HCT116 (cell line): Measurements from ENCODE around the gene CTNNA1. TPM values are rescaled to one million over a fixed set of nuclear protein-coding genes. Genes with fewer than 3 reads are reported as not detected.

ENCODE experiments used
- ATAC-seq: fragments of 200-7000 bp; cut with Tn5 transposase; 2 replicates; pipeline ENCODE4 v1.9.1; 2020; ENCODE audit warnings: mild to moderate bottlenecking, moderate library complexity
- BruUV-seq: library from RNA; stranded (reverse); fragments of 400-500 nt; replicated peaks from 2 replicates; lab custom pipeline; 2021; lab: Mats Ljungman, UMichigan
- CTCF ChIA-PET: fragments of 300-600 bp; sonication (Branson Sonifier 250); formaldehyde crosslinking; loops from one replicate; lab custom pipeline; 2021; ENCODE audit warnings: antibody characterized with exemption; lab: Charles Lee
- POLR2A ChIA-PET: fragments of 300-600, 350-600 bp; sonication (Branson Sonifier 250); formaldehyde crosslinking; loops from one replicate; lab custom pipeline; 2021; ENCODE audit warnings: antibody characterized with exemption; lab: Charles Lee
- RAD21 ChIA-PET, 2 experiments: fragments of 300-600 bp; sonication (Branson Sonifier 250); formaldehyde crosslinking; loops; one replicate each; lab custom pipeline; 2023; ENCODE audit warnings: low total read pairs in 2 of 2; ENCODE audit not compliant: uncharacterized antibody in 2 of 2, unreplicated experiment in 2 of 2, low non-redundant PET in 1 of 2; lab: Charles Lee
- DNase-seq: peaks from one replicate; pipeline ENCODE4 v3.0.0-alpha.2; 2010; ENCODE audit warnings: low read depth, low spot score
- H2AFZ ChIP-seq: fragments of 200-600 bp; shearing (Covaris generic), sonication (generic); 2 replicates; pipeline ENCODE4 v1.6.1; 2017; ENCODE audit warnings: low read depth, mixed run types, mixed read lengths, antibody characterized with exemption, low read length; ENCODE audit not compliant: poor library complexity, severe bottlenecking
- H3K27ac ChIP-seq: 2 replicates; pipeline ENCODE4 v1.5.1; 2012; ENCODE audit warnings: low read depth, low read length
- H3K27me3 ChIP-seq: fragments of 200-600 bp; sonication (generic); 2 replicates; pipeline ENCODE4 v1.6.1; 2016; ENCODE audit warnings: mixed run types, low read length, mixed read lengths; ENCODE audit not compliant: insufficient read depth
- H3K36me3 ChIP-seq, 2 experiments: fragments of 200-500 bp in 1 of 2; fragments of 200-600 bp in 1 of 2; sonication (Bioruptor generic) in 1 of 2; sonication (generic) in 1 of 2; 2 replicates each; pipeline versions ENCODE4 v1.5.1 to v1.6.1; 2014 to 2016; ENCODE audit warnings: low read length in 2 of 2, inconsistent platforms in 1 of 2, mixed read lengths in 1 of 2, mixed run types in 1 of 2; ENCODE audit not compliant: insufficient read depth in 2 of 2, control insufficient read depth in 1 of 2
- H3K4me1 ChIP-seq, 2 experiments: fragments of 200-600 bp in 1 of 2; sonication (generic) in 1 of 2; 2 replicates each; pipeline versions ENCODE4 v1.5.1 to v1.6.1; 2012 to 2017; ENCODE audit warnings: low read length in 2 of 2, inconsistent platforms in 1 of 2, mild to moderate bottlenecking in 1 of 2, mixed read lengths in 1 of 2, mixed run types in 1 of 2, moderate library complexity in 1 of 2; ENCODE audit not compliant: insufficient read depth in 2 of 2, control insufficient read depth in 1 of 2
- H3K4me2 ChIP-seq: fragments of 200-600 bp; sonication (generic); 2 replicates; pipeline ENCODE4 v1.6.1; 2017; ENCODE audit warnings: mixed run types, low read length, mixed read lengths
- H3K4me3 ChIP-seq, 2 experiments: fragments of 200-600 bp in 1 of 2; sonication (generic) in 1 of 2; replicated peaks in 1 of 2; 2 replicates each; pipeline ENCODE4 v1.5.1; 2011 to 2016; ENCODE audit warnings: low read length in 2 of 2, control low read depth in 1 of 2, low read depth in 1 of 2, mild to moderate bottlenecking in 1 of 2, mixed read lengths in 1 of 2, mixed run types in 1 of 2
- H3K79me2 ChIP-seq: fragments of 200-600 bp; sonication (generic); 2 replicates; pipeline ENCODE4 v1.6.1; 2017; ENCODE audit warnings: mild to moderate bottlenecking, mixed run types, low read length, moderate library complexity, mixed read lengths; ENCODE audit not compliant: insufficient read depth
- H3K9ac ChIP-seq: fragments of 200-600 bp; sonication (generic); 2 replicates; pipeline ENCODE4 v1.6.1; 2016; ENCODE audit warnings: low read length, mixed read lengths
- H3K9me2 ChIP-seq: fragments of 200-600 bp; sonication (generic), shearing (Covaris generic); 2 replicates; pipeline ENCODE4 v1.6.1; 2017; ENCODE audit warnings: mixed run types, mild to moderate bottlenecking, moderate library complexity; ENCODE audit not compliant: insufficient read depth
- H3K9me3 ChIP-seq, 2 experiments: fragments of 200-500 bp in 1 of 2; fragments of 200-600 bp in 1 of 2; sonication (Bioruptor generic) in 1 of 2; sonication (generic) in 1 of 2; 2 replicates each; pipeline ENCODE4 v1.6.1; 2014 to 2017; ENCODE audit warnings: low read length in 2 of 2, mixed read lengths in 2 of 2, inconsistent platforms in 1 of 2, low read depth in 1 of 2, mild to moderate bottlenecking in 1 of 2, mixed run types in 1 of 2, moderate library complexity in 1 of 2; ENCODE audit not compliant: control insufficient read depth in 1 of 2, insufficient read depth in 1 of 2
- H4K20me1 ChIP-seq: fragments of 200-600 bp; sonication (generic), shearing (Covaris generic); 2 replicates; pipeline ENCODE4 v1.6.1; 2017; ENCODE audit warnings: mixed run types, mild to moderate bottlenecking, moderate library complexity; ENCODE audit not compliant: insufficient read depth
- CBX3 ChIP-seq: IDR thresholded peaks from 2 replicates; pipeline ENCODE4 v1.6.1; 2012; ENCODE audit warnings: low read depth
- EGR1 ChIP-seq: IDR thresholded peaks from 2 replicates; pipeline ENCODE4 v1.6.1; 2012; ENCODE audit warnings: low read depth
- ELF1 ChIP-seq: IDR thresholded peaks from 2 replicates; pipeline ENCODE4 v1.6.1; 2012; ENCODE audit warnings: low read depth, borderline replicate concordance
- EZH2 ChIP-seq: fragments of 200-600 bp; sonication (generic); IDR thresholded peaks from 2 replicates; pipeline ENCODE4 v1.6.1; 2017; ENCODE audit warnings: antibody characterized with exemption, mixed run types
- EZH2phosphoT487 ChIP-seq: fragments of 200-600 bp; IDR thresholded peaks from 2 replicates; pipeline ENCODE4 v1.6.1; 2018; ENCODE audit warnings: antibody characterized with exemption, borderline replicate concordance
- POLR2AphosphoS5 ChIP-seq: IDR thresholded peaks from 2 replicates; pipeline ENCODE4 v1.6.1; 2011; ENCODE audit warnings: mild to moderate bottlenecking, low read depth, low read length, moderate library complexity
- RAD21 ChIP-seq: IDR thresholded peaks from 2 replicates; pipeline ENCODE4 v1.6.1; 2012; ENCODE audit warnings: low read depth, mild to moderate bottlenecking
- SP1 ChIP-seq: IDR thresholded peaks from 2 replicates; pipeline ENCODE4 v1.6.1; 2012; ENCODE audit warnings: low read depth
- SRF ChIP-seq: IDR thresholded peaks from 2 replicates; pipeline ENCODE4 v1.6.1; 2012; ENCODE audit warnings: low read depth
- TCF7L2 ChIP-seq: IDR thresholded peaks from 2 replicates; pipeline ENCODE4 v1.7.0; 2011; ENCODE audit warnings: borderline replicate concordance, inconsistent platforms; ENCODE audit not compliant: insufficient read depth, insufficient read length; ENCODE audit errors: extremely low read depth
- YY1 ChIP-seq: IDR thresholded peaks from 2 replicates; pipeline ENCODE4 v1.6.1; 2011; ENCODE audit warnings: low read length, low read depth, moderate library complexity, mild to moderate bottlenecking; ENCODE audit not compliant: insufficient replicate concordance; ENCODE audit errors: extremely low read depth
- ZBTB33 ChIP-seq: IDR thresholded peaks from 2 replicates; pipeline ENCODE4 v1.6.1; 2011; ENCODE audit warnings: mild to moderate bottlenecking, low read length, moderate library complexity; ENCODE audit not compliant: insufficient replicate concordance; ENCODE audit errors: extremely low read depth
- ZFX ChIP-seq: fragments of 450-650 bp; IDR thresholded peaks from 2 replicates; pipeline ENCODE4 v1.6.1; 2017
- intact Hi-C: fragments of 100-400 bp; cut with micrococcal nuclease; formaldehyde crosslinking; loops from 2 replicates; pipeline ENCODE4 v1.10.0; 2022
- total RNA-seq: library from RNA; stranded (reverse); gene quantifications from one replicate; pipeline ENCODE4 v1.2.1, GENCODE V29; 2021; ENCODE audit not compliant: unreplicated experiment
- TF ChIP-seq, protein P1 (sequence below): IDR thresholded peaks from 2 replicates; pipeline ENCODE4 v1.6.1; 2012; ENCODE audit warnings: low read depth
- TF ChIP-seq, protein P2 (sequence below), 3 experiments: fragments of 200-600 bp in 1 of 3; sonication (generic) in 1 of 3; IDR thresholded peaks in 2 of 3; conservative IDR thresholded peaks in 1 of 3; 2 replicates each; pipeline ENCODE4 v1.5.1; 2012 to 2017; ENCODE audit warnings: low read depth in 2 of 3, low read length in 2 of 3, antibody characterized with exemption in 1 of 3, borderline replicate concordance in 1 of 3, control low read depth in 1 of 3, mild to moderate bottlenecking in 1 of 3, mixed read lengths in 1 of 3, mixed run types in 1 of 3, moderate library complexity in 1 of 3; ENCODE audit not compliant: insufficient read depth in 1 of 3

CTNNA1 gene
- total RNA-seq, 1 experiment from 2014 or later = 313 TPM

DNA sequence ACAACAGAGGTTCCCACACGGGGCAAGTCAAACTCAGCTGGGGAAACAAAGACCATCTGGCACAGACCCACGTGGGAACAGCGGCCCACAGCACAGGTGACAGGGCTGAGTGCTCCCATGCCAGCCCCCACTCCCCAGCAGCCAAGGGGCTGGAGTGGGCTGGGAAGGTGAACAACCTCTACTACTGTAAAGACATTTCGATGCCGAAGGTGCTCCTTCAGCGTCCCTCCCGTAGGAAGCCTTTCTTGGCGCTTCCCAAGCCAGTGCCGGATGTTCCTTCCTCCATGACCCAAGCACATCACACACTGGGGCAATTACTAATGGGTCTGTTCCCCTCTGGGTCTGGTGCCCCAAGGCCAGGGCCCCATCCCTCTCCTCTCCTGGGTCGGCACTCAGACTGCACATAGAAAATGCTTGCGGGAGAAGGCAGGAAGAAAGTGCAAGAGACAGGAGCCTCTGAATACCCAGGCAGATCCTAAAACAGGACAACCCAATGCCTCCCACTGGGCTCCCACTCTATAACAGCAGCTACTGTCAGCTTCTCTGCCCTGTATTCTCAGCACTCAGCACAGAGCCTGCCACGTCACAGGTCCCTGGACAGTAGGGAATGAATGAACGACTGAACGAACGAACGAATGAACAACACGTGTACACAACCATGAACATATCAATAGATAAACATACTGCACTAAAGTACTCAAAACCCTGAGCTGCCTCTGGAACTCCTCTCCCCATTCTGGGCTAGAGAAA, 198.9 kb downstream of the CTNNA1 start:
- Histone ChIP-seq H3K4me3 (no peak overlapping the region), H3K9me3 (no peaks in the 10 kb centered on the region), H3K9ac (no peak overlapping the region), H2AFZ (no peak overlapping the region), H3K4me2 (no peak overlapping the region), H3K9me2 (no peaks in the 10 kb centered on the region)
- CTCF ChIA-PET = no interaction called here
- DNase-seq = no peak
- intact Hi-C loops = no loop called here
- POLR2A ChIA-PET = no interaction called here
- RAD21 ChIA-PET = no interaction called here
- no TSS peak for BruUV-seq
- TF ChIP-seq TCF7L2 (no peak), CBX3 (no peak), RAD21 (no peak), ZBTB33 (no peak), ELF1 (no peak), YY1 (no peak), ZFX (no peak), SRF (no peak), EZH2 (no peak), SP1 (no peak), EGR1 (no peak), EZH2phosphoT487 (no peak), POLR2AphosphoS5 (no peak)
- TF ChIP-seq, protein P1, sequence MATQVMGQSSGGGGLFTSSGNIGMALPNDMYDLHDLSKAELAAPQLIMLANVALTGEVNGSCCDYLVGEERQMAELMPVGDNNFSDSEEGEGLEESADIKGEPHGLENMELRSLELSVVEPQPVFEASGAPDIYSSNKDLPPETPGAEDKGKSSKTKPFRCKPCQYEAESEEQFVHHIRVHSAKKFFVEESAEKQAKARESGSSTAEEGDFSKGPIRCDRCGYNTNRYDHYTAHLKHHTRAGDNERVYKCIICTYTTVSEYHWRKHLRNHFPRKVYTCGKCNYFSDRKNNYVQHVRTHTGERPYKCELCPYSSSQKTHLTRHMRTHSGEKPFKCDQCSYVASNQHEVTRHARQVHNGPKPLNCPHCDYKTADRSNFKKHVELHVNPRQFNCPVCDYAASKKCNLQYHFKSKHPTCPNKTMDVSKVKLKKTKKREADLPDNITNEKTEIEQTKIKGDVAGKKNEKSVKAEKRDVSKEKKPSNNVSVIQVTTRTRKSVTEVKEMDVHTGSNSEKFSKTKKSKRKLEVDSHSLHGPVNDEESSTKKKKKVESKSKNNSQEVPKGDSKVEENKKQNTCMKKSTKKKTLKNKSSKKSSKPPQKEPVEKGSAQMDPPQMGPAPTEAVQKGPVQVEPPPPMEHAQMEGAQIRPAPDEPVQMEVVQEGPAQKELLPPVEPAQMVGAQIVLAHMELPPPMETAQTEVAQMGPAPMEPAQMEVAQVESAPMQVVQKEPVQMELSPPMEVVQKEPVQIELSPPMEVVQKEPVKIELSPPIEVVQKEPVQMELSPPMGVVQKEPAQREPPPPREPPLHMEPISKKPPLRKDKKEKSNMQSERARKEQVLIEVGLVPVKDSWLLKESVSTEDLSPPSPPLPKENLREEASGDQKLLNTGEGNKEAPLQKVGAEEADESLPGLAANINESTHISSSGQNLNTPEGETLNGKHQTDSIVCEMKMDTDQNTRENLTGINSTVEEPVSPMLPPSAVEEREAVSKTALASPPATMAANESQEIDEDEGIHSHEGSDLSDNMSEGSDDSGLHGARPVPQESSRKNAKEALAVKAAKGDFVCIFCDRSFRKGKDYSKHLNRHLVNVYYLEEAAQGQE = no peak
- TF ChIP-seq, protein P2, sequence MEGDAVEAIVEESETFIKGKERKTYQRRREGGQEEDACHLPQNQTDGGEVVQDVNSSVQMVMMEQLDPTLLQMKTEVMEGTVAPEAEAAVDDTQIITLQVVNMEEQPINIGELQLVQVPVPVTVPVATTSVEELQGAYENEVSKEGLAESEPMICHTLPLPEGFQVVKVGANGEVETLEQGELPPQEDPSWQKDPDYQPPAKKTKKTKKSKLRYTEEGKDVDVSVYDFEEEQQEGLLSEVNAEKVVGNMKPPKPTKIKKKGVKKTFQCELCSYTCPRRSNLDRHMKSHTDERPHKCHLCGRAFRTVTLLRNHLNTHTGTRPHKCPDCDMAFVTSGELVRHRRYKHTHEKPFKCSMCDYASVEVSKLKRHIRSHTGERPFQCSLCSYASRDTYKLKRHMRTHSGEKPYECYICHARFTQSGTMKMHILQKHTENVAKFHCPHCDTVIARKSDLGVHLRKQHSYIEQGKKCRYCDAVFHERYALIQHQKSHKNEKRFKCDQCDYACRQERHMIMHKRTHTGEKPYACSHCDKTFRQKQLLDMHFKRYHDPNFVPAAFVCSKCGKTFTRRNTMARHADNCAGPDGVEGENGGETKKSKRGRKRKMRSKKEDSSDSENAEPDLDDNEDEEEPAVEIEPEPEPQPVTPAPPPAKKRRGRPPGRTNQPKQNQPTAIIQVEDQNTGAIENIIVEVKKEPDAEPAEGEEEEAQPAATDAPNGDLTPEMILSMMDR (IDR thresholded peaks at IDR 0.05 in 2 of 3, conservative IDR thresholded peaks at IDR 0.05 in 1 of 3; ENCODE audit: borderline replicate concordance in 1 of 3, insufficient read depth in 1 of 3, low read depth in 2 of 3, low read length in 2 of 3) = no peak
- TF ChIP-seq, all 23 proteins: peak for 0
- H3K27ac ChIP-seq = no peak overlapping the region
- no peaks in the 10 kb centered on the region for H3K36me3 ChIP-seq
- no peaks in the 10 kb centered on the region for H4K20me1 ChIP-seq
- ATAC-seq = no peak
- H3K27me3 ChIP-seq = no peaks in the 10 kb centered on the region
- H3K79me2 ChIP-seq = no peaks in the 10 kb centered on the region
- no peaks in the 10 kb centered on the region for H3K4me1 ChIP-seq
